GM23248 (cell line): ENCODE data around the gene SYNGR3.

Experiments
- EZH2 ChIP-seq: fragments of 200-600 bp; sonication (generic); IDR thresholded peaks from 2 replicates; pipeline ENCODE4 v1.6.1; 2018; ENCODE audit warnings: antibody characterized with exemption, mild to moderate bottlenecking; ENCODE audit not compliant: insufficient read depth, poor library complexity, severe bottlenecking
- EZH2phosphoT487 ChIP-seq: fragments of 200-600 bp; sonication (generic); IDR thresholded peaks from 2 replicates; pipeline ENCODE4 v1.6.1; 2018; ENCODE audit warnings: antibody characterized with exemption, moderate library complexity, mild to moderate bottlenecking, low read depth; ENCODE audit not compliant: insufficient read depth

- no peak for TF ChIP-seq EZH2
- TF ChIP-seq EZH2phosphoT487 = no peak
Measured at GRCh38 chr16:1968146-1968953, 21.4 kb upstream of the SYNGR3 start.
